ENCODE data around the gene MYH10.
"Not testable (repeated sequence)": the region's sequence is repeated elsewhere in the genome, so short reads cannot be mapped to it uniquely, and the experiment has no call there.

Gene MYH10

GRCh38 chr17:8630227-8630801 lies at the start of gene MYH10:
Gene MYH10, minus strand, starts transcription at chr17:8630725. Its CDS starts 7,479 bp downstream, at chr17:8623246.
- DNase-seq (ENCODE audit: low read depth): no peak

DNA sequence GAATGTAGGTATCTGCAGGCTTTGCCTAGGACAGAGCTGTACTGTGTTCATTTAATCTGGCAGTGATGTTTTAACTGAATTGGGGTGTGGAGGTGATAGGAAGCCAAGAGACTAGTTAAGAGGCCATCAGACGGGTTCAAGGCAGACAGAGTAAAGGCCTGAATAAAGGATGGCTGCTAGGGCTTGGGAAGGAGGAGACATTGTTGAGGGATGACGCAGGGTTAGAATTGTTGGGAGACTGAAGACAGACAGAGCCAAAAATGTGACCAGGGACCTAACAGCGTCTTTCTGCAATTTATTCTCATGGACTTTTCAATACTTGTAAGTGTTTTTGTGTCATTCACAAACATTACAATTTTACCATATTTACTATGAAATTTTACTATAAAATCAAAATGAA lies 48.6 kb upstream of the MYH10 start:
- no peak for DNase-seq (ENCODE audit: low read depth)

DNA sequence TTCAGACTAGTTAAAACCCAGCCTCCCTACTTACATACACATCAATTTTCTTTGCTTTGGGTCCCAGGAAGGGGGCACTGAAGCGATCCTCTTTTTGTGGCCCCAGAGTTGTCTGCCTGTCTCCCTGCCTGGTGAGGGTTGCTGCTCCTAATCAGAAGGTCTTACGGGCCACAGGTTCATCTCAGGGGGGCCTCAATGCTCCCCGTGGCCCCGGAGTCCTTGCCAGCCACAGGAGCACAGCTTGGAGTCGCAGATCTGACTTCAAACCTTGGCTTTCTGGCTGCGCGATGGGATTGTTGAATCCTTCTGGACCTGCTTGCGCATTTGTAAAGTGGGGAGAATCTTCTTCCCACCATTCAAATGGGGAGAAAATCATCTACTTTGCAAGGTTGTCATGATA lies 44.8 kb upstream of the MYH10 start:
- no peak for DNase-seq (ENCODE audit: low read depth)

DNA sequence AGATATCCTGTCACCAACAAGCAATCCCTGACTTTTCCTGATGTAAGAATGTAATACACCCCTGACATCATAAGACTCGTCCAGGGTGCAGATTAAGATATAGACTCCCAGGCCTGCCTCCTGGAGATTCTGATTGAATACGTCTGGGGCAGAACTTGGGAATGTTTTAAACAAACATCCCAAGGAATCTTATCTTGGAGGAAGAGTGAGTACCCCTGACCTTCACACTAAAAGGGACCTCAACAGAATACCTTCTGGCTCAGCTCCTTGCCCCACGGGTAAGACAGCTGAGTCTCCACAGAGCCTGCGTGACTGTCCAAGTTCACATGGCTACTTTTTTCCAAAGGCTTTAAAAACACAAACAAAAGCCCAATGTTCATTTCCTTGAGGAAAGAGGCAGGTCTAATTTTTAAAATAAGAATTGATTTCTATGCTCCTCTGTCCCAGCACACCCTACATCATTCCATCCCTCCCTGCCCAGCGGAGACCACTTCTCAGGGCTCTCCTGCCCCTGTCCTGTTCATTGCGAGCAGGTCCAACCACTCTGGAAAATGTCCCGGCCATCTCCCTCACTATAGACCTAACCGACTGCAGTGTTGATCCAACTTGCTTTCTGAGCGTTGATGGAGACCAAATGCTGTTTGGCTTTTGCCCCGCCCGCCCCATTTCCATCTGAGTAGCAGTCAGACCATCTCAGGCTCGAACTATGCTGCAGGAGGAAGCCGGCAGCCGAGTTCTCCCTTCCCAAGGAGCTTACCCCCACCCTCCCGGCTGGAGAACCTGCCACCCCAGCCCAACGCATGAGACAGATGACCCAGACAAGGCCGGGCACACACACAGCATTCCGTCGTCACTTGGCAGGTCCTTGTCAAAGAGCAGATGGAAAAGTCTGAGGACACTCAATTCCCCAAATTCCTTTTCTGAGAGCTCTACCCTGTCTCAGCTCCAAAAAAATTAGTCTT lies 44.1 kb upstream of the MYH10 start:
- DNase-seq (ENCODE audit: low read depth): no peak

GRCh38 chr17:8673612-8674011 lies 43.1 kb upstream of the MYH10 start:
- no peak for DNase-seq (ENCODE audit: low read depth)

- DNase-seq (ENCODE audit: low read depth): no peak
Measured at GRCh38 chr17:8672326-8672725, 41.8 kb upstream of the MYH10 start.

DNA sequence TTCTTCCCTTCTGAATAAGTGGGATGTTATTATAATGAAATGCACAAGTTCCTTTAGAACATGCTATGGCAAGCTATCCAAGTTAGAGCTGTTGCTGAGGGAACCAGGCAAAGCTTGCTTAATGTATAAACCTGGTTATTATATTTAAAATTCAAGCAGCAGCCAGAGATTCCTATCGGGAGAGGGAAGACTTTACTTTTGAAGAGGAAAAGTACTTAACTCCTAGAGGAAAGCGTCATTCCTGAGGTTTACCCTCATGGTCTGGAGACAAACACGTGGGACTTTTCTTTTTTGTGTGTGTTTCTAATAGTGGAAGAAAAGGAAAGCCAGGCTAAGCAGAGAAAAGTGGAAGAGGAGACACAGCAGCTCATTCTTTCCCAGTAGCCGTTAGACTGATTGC lies 39.9 kb upstream of the MYH10 start:
- DNase-seq (ENCODE audit: low read depth): no peak

DNA sequence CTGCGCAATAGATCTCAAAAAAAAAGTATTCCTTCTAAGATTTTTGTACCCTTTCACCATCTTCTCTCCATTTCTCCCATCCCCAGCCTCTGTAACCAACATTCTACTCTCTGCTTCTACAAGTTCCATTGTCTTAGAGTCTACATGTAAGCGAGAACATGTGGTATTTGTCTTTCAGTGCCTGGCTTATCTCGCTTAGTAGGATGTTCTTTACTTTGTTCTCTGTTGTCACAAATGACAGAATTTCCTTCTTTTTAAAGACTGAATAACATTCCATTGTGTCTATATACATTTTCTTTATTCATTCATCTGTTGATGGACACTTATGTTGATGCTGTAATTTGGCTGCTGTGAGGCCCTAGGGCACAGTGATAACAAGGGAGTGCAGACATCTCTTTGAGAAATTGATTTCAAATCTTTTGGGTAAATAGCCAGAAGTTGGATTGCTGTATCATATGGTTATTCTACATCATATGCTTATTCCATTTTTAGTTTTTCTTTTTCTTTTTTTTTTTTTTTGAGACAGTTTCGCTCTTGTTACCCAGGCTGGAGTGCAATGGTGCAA lies 37.7 kb upstream of the MYH10 start:
- no peak for DNase-seq (ENCODE audit: low read depth)

- DNase-seq (ENCODE audit: low read depth): no peak
Measured at GRCh38 chr17:8667421-8667820, 36.9 kb upstream of the MYH10 start.

GRCh38 chr17:8665684-8666083 lies 35.2 kb upstream of the MYH10 start:
- DNase-seq (ENCODE audit: low read depth): no peak

DNA sequence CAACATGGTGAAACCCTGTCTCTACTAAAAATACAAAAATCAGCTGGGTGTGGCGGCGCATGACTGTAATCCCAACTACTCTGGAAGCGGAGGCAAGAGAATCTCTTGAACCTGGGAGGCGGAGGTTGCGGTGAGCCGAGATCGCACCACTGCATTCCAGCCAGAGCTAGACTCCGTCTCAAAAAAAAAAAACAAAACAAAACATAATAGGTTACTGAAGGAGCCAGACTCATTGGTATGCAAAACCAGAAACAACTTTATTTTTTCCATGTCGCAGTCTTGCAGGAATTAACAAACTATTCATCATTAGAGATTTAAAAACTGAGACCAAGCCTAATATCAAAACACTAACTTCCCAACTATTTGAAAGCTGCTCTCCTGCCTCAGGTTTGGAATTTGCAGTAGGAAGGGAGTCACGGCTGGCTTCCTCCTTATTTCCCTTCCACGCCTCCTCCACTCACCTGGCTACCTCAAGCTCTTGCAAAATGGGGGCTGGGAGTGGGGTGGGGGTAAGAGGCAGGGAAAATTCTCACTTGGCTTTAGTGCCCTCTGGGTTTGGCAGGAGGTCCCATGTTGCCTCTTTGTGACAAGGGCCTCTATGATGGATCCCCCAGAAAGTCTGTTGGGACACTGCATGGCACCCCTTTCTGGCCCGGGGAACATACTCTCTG lies 34.1 kb upstream of the MYH10 start:
- no peak for DNase-seq (ENCODE audit: low read depth)

GRCh38 chr17:8662973-8663372 lies 32.4 kb upstream of the MYH10 start:
- no peak for DNase-seq (ENCODE audit: low read depth)

GRCh38 chr17:8662076-8662831 lies 31.7 kb upstream of the MYH10 start:
- DNase-seq (ENCODE audit: low read depth): no peak

- DNase-seq (ENCODE audit: low read depth): not testable (repeated sequence)
Measured at GRCh38 chr17:8660709-8661108, 30.2 kb upstream of the MYH10 start.

DNA sequence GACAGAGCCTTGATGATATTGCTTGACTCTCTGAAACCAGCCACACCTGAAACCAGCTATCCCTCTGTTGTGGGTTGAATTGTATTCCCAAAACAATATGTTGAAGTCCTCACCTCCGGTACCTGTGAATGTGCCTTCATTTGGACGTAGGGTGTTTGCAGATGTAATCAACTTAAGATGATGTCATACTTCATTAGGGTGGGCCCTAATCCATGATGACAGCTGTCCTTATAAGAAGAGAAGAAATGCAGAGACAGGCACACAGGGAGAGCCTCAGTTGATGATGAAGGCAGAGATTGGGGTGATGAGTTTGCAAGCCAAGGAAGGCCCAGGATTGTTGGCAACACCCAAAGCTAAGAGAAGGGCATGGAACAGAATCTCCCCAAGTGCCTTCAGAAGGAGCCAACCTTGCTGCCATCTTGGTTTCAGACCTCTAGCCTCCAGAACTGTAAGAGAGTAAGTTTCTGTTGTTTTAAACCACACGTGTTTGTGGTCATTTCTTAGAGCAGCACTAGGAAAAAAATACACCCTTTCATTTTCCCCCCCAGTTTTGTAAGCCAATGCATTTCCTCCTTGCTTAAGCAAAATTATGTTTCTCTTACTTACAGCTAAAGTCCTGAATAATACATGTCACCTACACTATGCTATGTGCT lies 29.4 kb upstream of the MYH10 start:
- no peak for DNase-seq (ENCODE audit: low read depth)

- DNase-seq (ENCODE audit: low read depth): no peak
Measured at GRCh38 chr17:8658810-8659209, 28.3 kb upstream of the MYH10 start.

- DNase-seq (ENCODE audit: low read depth): no peak
Measured at GRCh38 chr17:8656693-8657092, 26.2 kb upstream of the MYH10 start.

- DNase-seq (ENCODE audit: low read depth): no peak
Measured at GRCh38 chr17:8654822-8655221, 24.3 kb upstream of the MYH10 start.

DNA sequence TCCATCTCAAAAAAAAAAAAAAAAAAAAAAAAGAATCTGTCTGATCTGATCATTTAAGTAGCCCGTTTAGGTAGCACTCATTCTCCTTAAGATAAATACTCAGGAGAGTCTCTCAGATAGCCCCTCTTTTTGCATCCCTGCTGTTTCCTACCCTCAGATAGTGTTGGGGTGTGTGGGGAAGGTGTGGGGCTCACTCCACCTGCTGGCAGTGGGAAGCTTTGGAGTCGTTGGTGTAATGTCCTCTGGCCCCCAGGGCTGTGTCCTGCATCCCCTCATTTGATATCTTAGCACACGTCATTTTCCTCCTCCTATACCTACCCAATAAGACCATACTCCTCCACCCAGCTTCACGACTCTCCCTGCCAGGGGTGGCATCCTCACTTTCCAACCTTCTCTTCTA lies 20.5 kb upstream of the MYH10 start:
- no peak for DNase-seq (ENCODE audit: low read depth)

- DNase-seq (ENCODE audit: low read depth): no peak
Measured at GRCh38 chr17:8650119-8650499, 19.6 kb upstream of the MYH10 start.

Measured in T-helper 22 cell (primary cell).